K562 (cell line): ENCODE results near the gene DPAGT1. TPM values are rescaled to one million over a fixed set of nuclear protein-coding genes. Genes with fewer than 3 reads are reported as not detected.

Experiments
- E2F3 ChIP-seq: fragments of 250-450 bp; sonication (Bioruptor Pico); IDR thresholded peaks from 2 replicates; pipeline ENCODE4 v1.4.0; 2020; ENCODE audit warnings: mild to moderate bottlenecking
- ESRRB ChIP-seq: fragments of 250-450 bp; sonication (Bioruptor Pico); IDR thresholded peaks from 2 replicates; pipeline ENCODE4 v1.5.0; 2020; ENCODE audit warnings: mild to moderate bottlenecking, moderate library complexity, borderline replicate concordance
- FOSL1 ChIP-seq: fragments of 200-800 bp; sonication (Bioruptor generic); conservative IDR thresholded peaks from 2 replicates; pipeline ENCODE4 v1.6.1; 2016; ENCODE audit warnings: missing genetic modification characterization, missing compliant biosample characterization
- FOXJ2 ChIP-seq: fragments of 200-800 bp; sonication (Bioruptor generic); IDR thresholded peaks from 2 replicates; pipeline ENCODE4 v1.6.1; 2016; ENCODE audit warnings: missing genetic modification characterization, missing compliant biosample characterization
- PHTF2 ChIP-seq: fragments of 250-450 bp; sonication (Bioruptor Pico); IDR thresholded peaks from 2 replicates; pipeline ENCODE4 v1.5.0; 2021; ENCODE audit warnings: mild to moderate bottlenecking
- SRSF1 ChIP-seq: fragments of 200-400 bp; formaldehyde crosslinking; IDR thresholded peaks from 2 replicates; pipeline ENCODE4 v1.6.1; 2017; ENCODE audit warnings: mild to moderate bottlenecking, low read depth, low read length, moderate library complexity
- SRSF7 ChIP-seq: fragments of 200-400 bp; formaldehyde crosslinking; optimal IDR thresholded peaks from 2 replicates; pipeline ENCODE3; 2017; ENCODE audit warnings: mild to moderate bottlenecking, low read depth, low read length
- TAF1 ChIP-seq: IDR thresholded peaks from 2 replicates; pipeline ENCODE4 v1.6.1; 2011; ENCODE audit warnings: mild to moderate bottlenecking, low read length, moderate library complexity; ENCODE audit not compliant: insufficient read depth, control insufficient read depth, severe bottlenecking; ENCODE audit errors: extremely low read depth
- ZC3H11A ChIP-seq: IDR thresholded peaks from 2 replicates; pipeline ENCODE4 v1.6.1; 2012; ENCODE audit warnings: low read depth, low read length, improper control_type of control experiment
- polyA plus RNA-seq, 8 experiments: library from polyadenylated mRNA; depleted of rRNA in 4 of 8; stranded (reverse) in 5 of 8; unstranded in 3 of 8; fragments of >200 nt; fragmentation: Nextera tagmentation in 2 of 8; fragmentation: Illumina TruSeq in 1 of 8; extraction: Ambion mirVana in 2 of 8; extraction: Trizol in 1 of 8; gene quantifications; 2 replicates each; pipeline versions ENCODE4 v1.2.1 to v1.2.3, GENCODE V29; 2011 to 2014; ENCODE audit warnings: inconsistent platforms in 1 of 8, missing spikeins in 1 of 8
- total RNA-seq, 7 experiments: library from RNA; depleted of rRNA in 6 of 7; stranded (reverse); fragments of >200 nt in 6 of 7; fragmentation: Illumina TruSeq in 2 of 7; extraction: Trizol in 2 of 7; gene quantifications; 2 replicates each; pipeline versions ENCODE4 v1.2.1 to v1.2.3, GENCODE V29; 2011 to 2021; ENCODE audit warnings: low replicate concordance in 1 of 7
- TF ChIP-seq, protein P1 (sequence below): sonication (generic); formaldehyde crosslinking; IDR thresholded peaks from 2 replicates; pipeline ENCODE4 v1.8.1; 2023; ENCODE audit warnings: mild to moderate bottlenecking, missing genetic modification reagents, moderate library complexity
- TF ChIP-seq, protein P2 (sequence below): fragments of 450-650 bp; IDR thresholded peaks from 2 replicates; pipeline ENCODE4 v1.6.1; 2017; ENCODE audit warnings: antibody characterized with exemption
- TF ChIP-seq, protein P3 (sequence below): fragments of 450-650 bp; IDR thresholded peaks from 2 replicates; pipeline ENCODE4 v1.6.1; 2016; ENCODE audit warnings: antibody characterized with exemption
- TF ChIP-seq, protein P4 (sequence below): sonication (generic); formaldehyde crosslinking; IDR thresholded peaks from 2 replicates; pipeline ENCODE4 v1.8.1; 2023; ENCODE audit warnings: missing genetic modification reagents, mild to moderate bottlenecking, borderline replicate concordance
- TF ChIP-seq, protein P5 (sequence below): IDR thresholded peaks from 2 replicates; pipeline ENCODE4 v1.6.1; 2012; ENCODE audit warnings: low read depth, low read length, improper control_type of control experiment, borderline replicate concordance

The DPAGT1 gene
- total and polyA plus RNA-seq, 9 of the 15 experiments (the other 6 are each of a cell fraction or from before 2014, with no cell fraction given), result 29.9 to 135 (median 85.0) TPM

DNA sequence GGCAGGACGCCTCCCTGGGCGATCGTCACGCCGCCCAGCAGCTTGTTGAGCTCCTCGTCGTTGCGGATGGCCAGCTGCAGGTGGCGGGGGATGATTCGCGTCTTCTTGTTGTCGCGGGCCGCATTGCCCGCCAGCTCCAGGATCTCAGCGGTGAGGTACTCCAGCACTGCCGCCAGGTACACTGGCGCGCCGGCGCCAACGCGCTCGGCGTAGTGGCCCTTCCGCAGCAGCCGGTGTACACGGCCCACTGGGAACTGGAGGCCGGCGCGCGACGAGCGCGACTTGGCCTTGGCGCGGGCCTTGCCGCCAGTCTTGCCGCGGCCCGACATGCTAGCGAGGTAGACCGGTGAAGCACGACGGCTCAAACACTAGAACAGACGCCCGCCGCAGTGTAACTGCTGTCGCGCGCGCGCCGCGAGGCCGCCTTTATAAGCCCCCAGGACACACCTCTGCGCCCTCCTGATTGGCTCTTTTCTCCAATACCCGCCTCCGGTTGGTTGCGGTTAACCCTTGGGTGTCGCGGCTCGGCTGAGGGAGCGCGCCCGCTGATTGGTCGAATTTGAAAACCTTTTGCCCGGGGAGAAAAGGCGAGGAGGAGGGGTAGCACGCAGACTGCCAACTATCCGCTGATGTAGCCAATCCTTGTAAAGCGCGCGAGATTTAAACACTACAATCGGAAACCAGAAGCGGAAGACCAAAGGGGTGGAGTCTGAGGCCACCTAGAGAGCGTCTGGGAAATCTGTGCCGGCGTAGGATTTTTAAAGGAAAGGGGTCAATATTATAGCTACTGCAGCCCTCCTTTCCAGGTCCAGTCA is 6.4 kb downstream of the DPAGT1 start (continued):
- TF ChIP-seq, protein P1, sequence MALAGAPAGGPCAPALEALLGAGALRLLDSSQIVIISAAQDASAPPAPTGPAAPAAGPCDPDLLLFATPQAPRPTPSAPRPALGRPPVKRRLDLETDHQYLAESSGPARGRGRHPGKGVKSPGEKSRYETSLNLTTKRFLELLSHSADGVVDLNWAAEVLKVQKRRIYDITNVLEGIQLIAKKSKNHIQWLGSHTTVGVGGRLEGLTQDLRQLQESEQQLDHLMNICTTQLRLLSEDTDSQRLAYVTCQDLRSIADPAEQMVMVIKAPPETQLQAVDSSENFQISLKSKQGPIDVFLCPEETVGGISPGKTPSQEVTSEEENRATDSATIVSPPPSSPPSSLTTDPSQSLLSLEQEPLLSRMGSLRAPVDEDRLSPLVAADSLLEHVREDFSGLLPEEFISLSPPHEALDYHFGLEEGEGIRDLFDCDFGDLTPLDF (CRISPR knock-in tag), result peak; percentile 97
- TF ChIP-seq, protein P2, sequence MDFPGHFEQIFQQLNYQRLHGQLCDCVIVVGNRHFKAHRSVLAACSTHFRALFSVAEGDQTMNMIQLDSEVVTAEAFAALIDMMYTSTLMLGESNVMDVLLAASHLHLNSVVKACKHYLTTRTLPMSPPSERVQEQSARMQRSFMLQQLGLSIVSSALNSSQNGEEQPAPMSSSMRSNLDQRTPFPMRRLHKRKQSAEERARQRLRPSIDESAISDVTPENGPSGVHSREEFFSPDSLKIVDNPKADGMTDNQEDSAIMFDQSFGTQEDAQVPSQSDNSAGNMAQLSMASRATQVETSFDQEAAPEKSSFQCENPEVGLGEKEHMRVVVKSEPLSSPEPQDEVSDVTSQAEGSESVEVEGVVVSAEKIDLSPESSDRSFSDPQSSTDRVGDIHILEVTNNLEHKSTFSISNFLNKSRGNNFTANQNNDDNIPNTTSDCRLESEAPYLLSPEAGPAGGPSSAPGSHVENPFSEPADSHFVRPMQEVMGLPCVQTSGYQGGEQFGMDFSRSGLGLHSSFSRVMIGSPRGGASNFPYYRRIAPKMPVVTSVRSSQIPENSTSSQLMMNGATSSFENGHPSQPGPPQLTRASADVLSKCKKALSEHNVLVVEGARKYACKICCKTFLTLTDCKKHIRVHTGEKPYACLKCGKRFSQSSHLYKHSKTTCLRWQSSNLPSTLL, result no peak
- TF ChIP-seq, protein P3, sequence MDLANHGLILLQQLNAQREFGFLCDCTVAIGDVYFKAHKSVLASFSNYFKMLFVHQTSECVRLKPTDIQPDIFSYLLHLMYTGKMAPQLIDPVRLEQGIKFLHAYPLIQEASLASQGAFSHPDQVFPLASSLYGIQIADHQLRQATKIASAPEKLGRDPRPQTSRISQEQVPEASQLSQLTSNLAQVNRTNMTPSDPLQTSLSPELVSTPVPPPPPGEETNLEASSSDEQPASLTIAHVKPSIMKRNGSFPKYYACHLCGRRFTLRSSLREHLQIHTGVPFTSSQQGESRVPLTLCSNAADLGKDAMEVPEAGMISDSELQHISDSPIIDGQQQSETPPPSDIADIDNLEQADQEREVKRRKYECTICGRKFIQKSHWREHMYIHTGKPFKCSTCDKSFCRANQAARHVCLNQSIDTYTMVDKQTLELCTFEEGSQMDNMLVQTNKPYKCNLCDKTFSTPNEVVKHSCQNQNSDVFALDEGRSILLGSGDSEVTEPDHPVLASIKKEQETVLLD, result no peak
- TF ChIP-seq TAF1, result peak; percentile 99
- peak; percentile 82 for TF ChIP-seq SRSF7
- peak; percentile 30; the same call in 1 of the 2 replicates for TF ChIP-seq FOXJ2 (tag)
- TF ChIP-seq ZC3H11A, result no peak
- peak; percentile 52; the same call in 1 of the 2 replicates for TF ChIP-seq FOSL1 (tag)
- TF ChIP-seq PHTF2 (CRISPR knock-in tag), result peak; percentile 12; the same call in 1 of the 2 replicates
- TF ChIP-seq, protein P4, sequence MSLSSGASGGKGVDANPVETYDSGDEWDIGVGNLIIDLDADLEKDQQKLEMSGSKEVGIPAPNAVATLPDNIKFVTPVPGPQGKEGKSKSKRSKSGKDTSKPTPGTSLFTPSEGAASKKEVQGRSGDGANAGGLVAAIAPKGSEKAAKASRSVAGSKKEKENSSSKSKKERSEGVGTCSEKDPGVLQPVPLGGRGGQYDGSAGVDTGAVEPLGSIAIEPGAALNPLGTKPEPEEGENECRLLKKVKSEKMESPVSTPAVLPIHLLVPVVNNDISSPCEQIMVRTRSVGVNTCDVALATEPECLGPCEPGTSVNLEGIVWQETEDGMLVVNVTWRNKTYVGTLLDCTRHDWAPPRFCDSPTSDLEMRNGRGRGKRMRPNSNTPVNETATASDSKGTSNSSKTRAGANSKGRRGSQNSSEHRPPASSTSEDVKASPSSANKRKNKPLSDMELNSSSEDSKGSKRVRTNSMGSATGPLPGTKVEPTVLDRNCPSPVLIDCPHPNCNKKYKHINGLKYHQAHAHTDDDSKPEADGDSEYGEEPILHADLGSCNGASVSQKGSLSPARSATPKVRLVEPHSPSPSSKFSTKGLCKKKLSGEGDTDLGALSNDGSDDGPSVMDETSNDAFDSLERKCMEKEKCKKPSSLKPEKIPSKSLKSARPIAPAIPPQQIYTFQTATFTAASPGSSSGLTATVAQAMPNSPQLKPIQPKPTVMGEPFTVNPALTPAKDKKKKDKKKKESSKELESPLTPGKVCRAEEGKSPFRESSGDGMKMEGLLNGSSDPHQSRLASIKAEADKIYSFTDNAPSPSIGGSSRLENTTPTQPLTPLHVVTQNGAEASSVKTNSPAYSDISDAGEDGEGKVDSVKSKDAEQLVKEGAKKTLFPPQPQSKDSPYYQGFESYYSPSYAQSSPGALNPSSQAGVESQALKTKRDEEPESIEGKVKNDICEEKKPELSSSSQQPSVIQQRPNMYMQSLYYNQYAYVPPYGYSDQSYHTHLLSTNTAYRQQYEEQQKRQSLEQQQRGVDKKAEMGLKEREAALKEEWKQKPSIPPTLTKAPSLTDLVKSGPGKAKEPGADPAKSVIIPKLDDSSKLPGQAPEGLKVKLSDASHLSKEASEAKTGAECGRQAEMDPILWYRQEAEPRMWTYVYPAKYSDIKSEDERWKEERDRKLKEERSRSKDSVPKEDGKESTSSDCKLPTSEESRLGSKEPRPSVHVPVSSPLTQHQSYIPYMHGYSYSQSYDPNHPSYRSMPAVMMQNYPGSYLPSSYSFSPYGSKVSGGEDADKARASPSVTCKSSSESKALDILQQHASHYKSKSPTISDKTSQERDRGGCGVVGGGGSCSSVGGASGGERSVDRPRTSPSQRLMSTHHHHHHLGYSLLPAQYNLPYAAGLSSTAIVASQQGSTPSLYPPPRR, result peak; percentile 98; the same call in 1 of the 2 replicates
- TF ChIP-seq ESRRB (CRISPR knock-in tag), result peak; percentile 52; the same call in 1 of the 2 replicates
- TF ChIP-seq E2F3 (CRISPR knock-in tag), result peak; percentile 22
- TF ChIP-seq SRSF1, result peak; percentile 63; the same call in 1 of the 2 replicates
- TF ChIP-seq, protein P5, sequence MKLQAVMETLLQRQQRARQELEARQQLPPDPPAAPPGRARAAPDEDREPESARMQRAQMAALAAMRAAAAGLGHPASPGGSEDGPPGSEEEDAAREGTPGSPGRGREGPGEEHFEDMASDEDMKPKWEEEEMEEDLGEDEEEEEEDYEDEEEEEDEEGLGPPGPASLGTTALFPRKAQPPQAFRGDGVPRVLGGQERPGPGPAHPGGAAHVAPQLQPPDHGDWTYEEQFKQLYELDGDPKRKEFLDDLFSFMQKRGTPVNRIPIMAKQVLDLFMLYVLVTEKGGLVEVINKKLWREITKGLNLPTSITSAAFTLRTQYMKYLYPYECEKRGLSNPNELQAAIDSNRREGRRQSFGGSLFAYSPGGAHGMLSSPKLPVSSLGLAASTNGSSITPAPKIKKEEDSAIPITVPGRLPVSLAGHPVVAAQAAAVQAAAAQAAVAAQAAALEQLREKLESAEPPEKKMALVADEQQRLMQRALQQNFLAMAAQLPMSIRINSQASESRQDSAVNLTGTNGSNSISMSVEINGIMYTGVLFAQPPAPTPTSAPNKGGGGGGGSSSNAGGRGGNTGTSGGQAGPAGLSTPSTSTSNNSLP, result no peak
